ENCODE measurements around the gene SLC35F3.

- TF ChIP-seq TAF1 (IDR thresholded peaks at IDR 0.05; ENCODE audit: borderline replicate concordance, insufficient read depth, low read length) (no peak), POLR2AphosphoS5 (IDR thresholded peaks at IDR 0.05; ENCODE audit: low read depth, low read length) (no peak)
Observed at GRCh38 chr1:234361102-234361603, 456.7 kb downstream of the SLC35F3 start.

Measured in PFSK-1 (cell line).